GM12865 (cell line): Measurements from ENCODE around the gene ATG10.

Experiments
- DNase-seq: peaks from one replicate; pipeline ENCODE4 v3.0.0; 2010; ENCODE audit warnings: low read depth
- H3K4me3 ChIP-seq: 2 replicates; pipeline ENCODE4 v1.5.1; 2011; ENCODE audit warnings: mild to moderate bottlenecking, low read depth, low read length, control low read depth
- CTCF ChIP-seq: IDR thresholded peaks from 2 replicates; pipeline ENCODE4 v1.5.1; 2011; ENCODE audit warnings: low read length, control low read depth, low read depth, inconsistent platforms; ENCODE audit not compliant: insufficient read depth; ENCODE audit errors: missing control alignments

The ATG10 gene

DNA sequence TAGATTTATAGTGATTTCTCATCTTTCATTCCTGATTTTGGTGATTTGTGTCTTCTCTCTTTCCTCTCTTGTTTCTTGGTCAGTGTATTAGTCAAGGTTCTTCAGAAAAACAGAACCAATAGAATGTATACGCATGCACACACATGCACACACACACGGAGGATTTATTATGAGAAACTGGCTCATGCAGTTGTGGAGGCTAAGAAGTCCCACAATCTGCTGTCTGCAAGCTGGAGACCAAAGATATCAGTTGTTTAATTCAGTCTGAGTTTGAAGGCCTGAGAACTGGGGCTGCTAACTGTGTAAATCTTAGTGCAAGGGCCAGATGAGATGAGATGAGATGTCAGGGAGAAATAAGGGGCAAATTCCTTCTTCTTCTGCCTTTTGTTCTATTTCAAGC is 312.1 kb downstream of the ATG10 start:
- H3K4me3 ChIP-seq, result no peak overlapping the region
- TF ChIP-seq CTCF, result no peak
- no peak for DNase-seq

DNA sequence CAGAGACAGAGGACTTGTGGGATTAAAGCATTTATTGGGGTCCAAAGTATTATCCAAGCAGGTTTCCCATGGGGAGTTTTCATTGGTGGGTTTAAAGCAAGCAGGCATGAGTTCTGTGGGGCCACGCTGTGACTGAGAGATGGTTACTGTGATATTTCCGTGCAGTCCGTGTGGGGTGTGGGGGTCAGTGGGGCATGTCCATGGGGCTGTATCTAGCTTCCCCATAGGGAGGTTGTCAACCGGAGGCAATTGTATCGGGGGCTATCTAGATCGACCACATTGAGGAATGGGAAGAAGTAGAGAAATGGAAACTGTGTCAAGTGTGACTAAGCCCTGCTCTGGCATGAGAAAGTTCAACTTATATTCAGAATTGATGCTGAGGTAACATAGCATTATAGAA is 313.4 kb downstream of the ATG10 start:
- DNase-seq, result no peak
- TF ChIP-seq CTCF, result no peak
- H3K4me3 ChIP-seq, result no peak overlapping the region

DNA sequence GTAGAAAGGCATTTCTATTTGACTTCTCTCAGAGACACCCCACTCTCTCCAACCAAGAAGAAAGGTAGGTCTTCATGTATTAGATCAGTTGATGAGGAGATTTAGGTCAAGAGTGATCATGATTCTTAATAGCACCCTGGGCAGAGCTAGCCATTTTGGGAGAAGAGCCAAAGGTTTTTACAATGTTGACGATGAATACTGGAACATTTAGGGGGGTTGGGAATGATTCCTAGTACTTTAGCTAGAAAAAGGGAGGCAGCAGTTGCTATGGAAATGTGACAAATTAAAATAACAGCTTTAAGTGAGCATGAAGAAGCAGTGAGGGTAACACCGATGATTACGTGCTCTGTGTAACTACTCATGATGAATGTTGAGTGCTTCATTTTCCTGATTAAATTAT is 315.8 kb downstream of the ATG10 start:
- H3K4me3 ChIP-seq, result no peak overlapping the region
- TF ChIP-seq CTCF, result no peak
- no peak for DNase-seq

- TF ChIP-seq CTCF, result no peak
- no peak for DNase-seq
These were observed 318.2 kb downstream of the ATG10 start for GRCh38 chr5:82290005-82290404.

DNA sequence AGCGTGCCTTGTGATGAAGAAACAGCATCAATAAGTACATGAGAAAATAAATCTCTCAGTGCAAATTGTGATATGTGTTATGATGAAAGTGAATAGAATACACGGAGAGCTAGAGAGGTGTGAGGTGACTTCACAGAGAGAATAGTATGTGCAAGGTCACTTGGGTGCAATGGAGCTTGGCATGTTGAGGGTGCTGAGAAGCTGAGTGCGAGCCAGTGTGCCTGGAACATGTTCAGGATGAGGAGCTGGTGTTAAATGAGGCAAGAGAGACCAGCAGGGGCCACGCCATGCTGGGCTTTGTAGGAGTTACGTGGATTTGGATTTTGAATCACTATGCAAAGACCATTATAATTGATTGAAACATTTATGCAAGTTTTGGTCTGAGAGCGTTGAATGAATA is 319.1 kb downstream of the ATG10 start:
- DNase-seq, result no peak
- TF ChIP-seq CTCF, result no peak

More at GRCh38 chr5:82290005-82290404, 318.2 kb downstream of the ATG10 start:
- H3K4me3 ChIP-seq, result no peak overlapping the region

DNA sequence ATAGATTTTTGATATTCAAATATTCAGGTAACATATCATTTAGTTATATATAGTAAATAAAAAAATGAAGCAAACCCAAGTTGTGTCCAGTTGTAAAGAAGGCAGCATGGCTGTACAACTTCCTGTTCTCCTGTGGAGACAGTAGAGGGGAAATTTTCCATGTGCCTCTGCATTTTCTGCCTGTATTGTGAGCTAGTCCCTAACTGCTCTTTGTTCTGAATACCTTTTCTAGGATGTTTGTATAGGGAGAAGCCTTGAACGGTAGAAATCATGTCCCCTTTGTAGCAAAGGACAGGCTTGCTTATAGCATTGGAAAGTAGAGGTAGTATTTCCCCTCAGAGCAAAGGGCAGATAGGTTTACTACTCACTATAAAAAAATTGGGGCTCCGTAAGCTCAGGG is 319.6 kb downstream of the ATG10 start:
- no peak for DNase-seq
- H3K4me3 ChIP-seq, result no peak overlapping the region

More for the DNA sequence above, 319.1 kb downstream of the ATG10 start:
- no peak overlapping the region for H3K4me3 ChIP-seq

More for the DNA sequence above, 319.6 kb downstream of the ATG10 start:
- TF ChIP-seq CTCF, result no peak
